ENCODE data around the gene DOCK2.

Gene DOCK2

GRCh38 chr5:169746147-169746694 lies 109.1 kb downstream of the DOCK2 start:
- Histone ChIP-seq H2AFZ (ENCODE audit: low read depth, low read length, severe bottlenecking) (no peak overlapping the region), H3K27me3 (ENCODE audit: low read length) (no peaks in the 10 kb centered on the region), H3F3A (ENCODE audit: insufficient read depth) (no peaks in the 10 kb centered on the region), H3K9ac (ENCODE audit: low read length) (no peak overlapping the region), H3K27ac (ENCODE audit: low read depth, low read length) (no peak overlapping the region), H3K79me2 (ENCODE audit: insufficient read depth, low read length) (no peaks in the 10 kb centered on the region), H3K9me3 (ENCODE audit: insufficient read depth, low read length) (no peaks in the 10 kb centered on the region), H3K4me2 (ENCODE audit: low read depth, low read length, poor library complexity, severe bottlenecking) (no peak overlapping the region), H3K9me2 (replicated peaks; ENCODE audit: insufficient read depth, low read length) (no peaks in the 10 kb centered on the region), H4K20me1 (ENCODE audit: low read depth, low read length) (no peaks in the 10 kb centered on the region), H3K4me3 (ENCODE audit: insufficient read depth, low read length, poor library complexity, severe bottlenecking) (no peak overlapping the region), H3K36me3 (ENCODE audit: low read length) (peaks cover 19% of the 10 kb centered on the region; the same call in 1 of the 2 replicates)
- no peak for TF ChIP-seq EZH2phosphoT487 (conservative IDR thresholded peaks at IDR 0.05; ENCODE audit: low read length)
- TF ChIP-seq, protein P1, sequence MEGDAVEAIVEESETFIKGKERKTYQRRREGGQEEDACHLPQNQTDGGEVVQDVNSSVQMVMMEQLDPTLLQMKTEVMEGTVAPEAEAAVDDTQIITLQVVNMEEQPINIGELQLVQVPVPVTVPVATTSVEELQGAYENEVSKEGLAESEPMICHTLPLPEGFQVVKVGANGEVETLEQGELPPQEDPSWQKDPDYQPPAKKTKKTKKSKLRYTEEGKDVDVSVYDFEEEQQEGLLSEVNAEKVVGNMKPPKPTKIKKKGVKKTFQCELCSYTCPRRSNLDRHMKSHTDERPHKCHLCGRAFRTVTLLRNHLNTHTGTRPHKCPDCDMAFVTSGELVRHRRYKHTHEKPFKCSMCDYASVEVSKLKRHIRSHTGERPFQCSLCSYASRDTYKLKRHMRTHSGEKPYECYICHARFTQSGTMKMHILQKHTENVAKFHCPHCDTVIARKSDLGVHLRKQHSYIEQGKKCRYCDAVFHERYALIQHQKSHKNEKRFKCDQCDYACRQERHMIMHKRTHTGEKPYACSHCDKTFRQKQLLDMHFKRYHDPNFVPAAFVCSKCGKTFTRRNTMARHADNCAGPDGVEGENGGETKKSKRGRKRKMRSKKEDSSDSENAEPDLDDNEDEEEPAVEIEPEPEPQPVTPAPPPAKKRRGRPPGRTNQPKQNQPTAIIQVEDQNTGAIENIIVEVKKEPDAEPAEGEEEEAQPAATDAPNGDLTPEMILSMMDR (IDR thresholded peaks at IDR 0.05; ENCODE audit: insufficient read depth, low read length, poor library complexity, severe bottlenecking), result no peak

- TF ChIP-seq EZH2phosphoT487 (conservative IDR thresholded peaks at IDR 0.05; ENCODE audit: low read length), result no peak
- TF ChIP-seq, protein P1 (IDR thresholded peaks at IDR 0.05; ENCODE audit: insufficient read depth, low read length, poor library complexity, severe bottlenecking), result no peak
- H3K9me2 ChIP-seq (replicated peaks; ENCODE audit: insufficient read depth, low read length), result no peaks in the 10 kb centered on the region
- H3K27ac ChIP-seq (ENCODE audit: low read depth, low read length), result no peak overlapping the region
- no peak overlapping the region for H3K4me3 ChIP-seq (ENCODE audit: insufficient read depth, low read length, poor library complexity, severe bottlenecking)
- no peak overlapping the region for H3K4me2 ChIP-seq (ENCODE audit: low read depth, low read length, poor library complexity, severe bottlenecking)
- H3K27me3 ChIP-seq (ENCODE audit: low read length), result no peaks in the 10 kb centered on the region
- H3K36me3 ChIP-seq (ENCODE audit: low read length), result peaks cover 23% of the 10 kb centered on the region; the same call in 1 of the 2 replicates
- H3K79me2 ChIP-seq (ENCODE audit: insufficient read depth, low read length), result no peaks in the 10 kb centered on the region
- no peak overlapping the region for H3K9ac ChIP-seq (ENCODE audit: low read length)
- H2AFZ ChIP-seq (ENCODE audit: low read depth, low read length, severe bottlenecking), result no peak overlapping the region
- no peaks in the 10 kb centered on the region for H3F3A ChIP-seq (ENCODE audit: insufficient read depth)
- H4K20me1 ChIP-seq (ENCODE audit: low read depth, low read length), result no peaks in the 10 kb centered on the region
- no peaks in the 10 kb centered on the region for H3K9me3 ChIP-seq (ENCODE audit: insufficient read depth, low read length)
Observed at GRCh38 chr5:169748174-169748573, 111.1 kb downstream of the DOCK2 start.

DNA sequence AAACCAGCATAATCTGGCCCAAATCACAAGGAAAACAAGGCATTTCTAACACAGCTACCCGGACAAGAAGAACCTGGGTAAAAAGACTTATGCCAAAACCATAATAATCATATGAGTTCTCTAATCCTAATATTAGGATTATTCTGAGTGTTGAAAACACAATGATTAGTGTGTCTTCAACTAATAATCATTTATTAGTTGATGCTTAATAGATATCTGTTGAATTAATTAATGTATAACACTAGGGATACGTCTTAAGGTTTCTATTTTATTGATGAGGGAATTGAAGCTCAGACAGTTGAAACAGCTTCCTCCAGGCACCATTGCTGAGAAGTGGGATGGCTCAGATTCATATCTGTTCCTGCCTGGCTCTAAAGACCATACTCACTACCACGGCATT lies 112.2 kb downstream of the DOCK2 start:
- H3K27ac ChIP-seq (ENCODE audit: low read depth, low read length), result no peak overlapping the region
- peaks cover 23% of the 10 kb centered on the region; the same call in 1 of the 2 replicates for H3K36me3 ChIP-seq (ENCODE audit: low read length)
- H3K27me3 ChIP-seq (ENCODE audit: low read length), result no peaks in the 10 kb centered on the region
- H3K4me3 ChIP-seq (ENCODE audit: insufficient read depth, low read length, poor library complexity, severe bottlenecking), result no peak overlapping the region
- H3K9me2 ChIP-seq (replicated peaks; ENCODE audit: insufficient read depth, low read length), result no peaks in the 10 kb centered on the region
- H4K20me1 ChIP-seq (ENCODE audit: low read depth, low read length), result no peaks in the 10 kb centered on the region
- no peak overlapping the region for H3K4me2 ChIP-seq (ENCODE audit: low read depth, low read length, poor library complexity, severe bottlenecking)
- H3F3A ChIP-seq (ENCODE audit: insufficient read depth), result no peaks in the 10 kb centered on the region
- no peak overlapping the region for H3K9ac ChIP-seq (ENCODE audit: low read length)
- H3K79me2 ChIP-seq (ENCODE audit: insufficient read depth, low read length), result no peaks in the 10 kb centered on the region
- H3K9me3 ChIP-seq (ENCODE audit: insufficient read depth, low read length), result no peaks in the 10 kb centered on the region
- no peak overlapping the region for H2AFZ ChIP-seq (ENCODE audit: low read depth, low read length, severe bottlenecking)
- TF ChIP-seq EZH2phosphoT487 (conservative IDR thresholded peaks at IDR 0.05; ENCODE audit: low read length), result no peak
- TF ChIP-seq, protein P1 (IDR thresholded peaks at IDR 0.05; ENCODE audit: insufficient read depth, low read length, poor library complexity, severe bottlenecking), result no peak
